Measurements from ENCODE around the gene CRABP2.
A peak's percentile ranks its signal among the peaks of the same experiment; 100 is the strongest.

The CRABP2 gene

DNA sequence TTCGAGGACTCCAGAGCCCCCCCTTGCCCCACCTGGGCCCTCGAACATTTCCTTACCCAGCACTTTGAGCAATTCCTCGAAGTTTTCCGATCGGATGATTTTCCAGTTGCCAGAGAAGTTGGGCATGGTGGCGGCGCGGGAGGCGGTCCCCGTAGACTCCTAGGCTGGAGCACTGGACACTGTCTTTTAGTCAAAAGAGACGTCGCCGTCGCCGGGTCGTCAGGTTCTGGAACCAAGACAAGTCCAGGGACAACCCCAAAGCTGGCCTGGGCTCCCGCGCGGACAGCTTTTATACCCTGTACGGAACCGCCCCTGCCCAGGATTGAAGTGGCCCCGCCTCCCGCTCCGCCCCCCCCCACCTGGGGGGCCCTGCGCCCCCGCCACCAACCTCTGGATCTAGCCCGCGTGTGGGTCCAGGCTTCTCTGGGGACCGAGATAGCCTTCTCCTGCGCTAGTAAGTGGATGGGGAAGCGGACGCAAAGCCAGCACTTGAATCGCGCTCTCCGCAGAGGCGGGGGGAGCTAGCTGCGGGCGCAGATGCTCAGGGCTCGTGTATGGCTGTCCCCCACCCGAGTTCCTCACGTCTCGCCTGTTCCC lies at the start of gene CRABP2:
Gene CRABP2 (minus strand): TSS at position 263 of the 597 bp plus-strand sequence. CDS start 137 bp downstream, at position 126.
- no peak for DNase-seq

DNA sequence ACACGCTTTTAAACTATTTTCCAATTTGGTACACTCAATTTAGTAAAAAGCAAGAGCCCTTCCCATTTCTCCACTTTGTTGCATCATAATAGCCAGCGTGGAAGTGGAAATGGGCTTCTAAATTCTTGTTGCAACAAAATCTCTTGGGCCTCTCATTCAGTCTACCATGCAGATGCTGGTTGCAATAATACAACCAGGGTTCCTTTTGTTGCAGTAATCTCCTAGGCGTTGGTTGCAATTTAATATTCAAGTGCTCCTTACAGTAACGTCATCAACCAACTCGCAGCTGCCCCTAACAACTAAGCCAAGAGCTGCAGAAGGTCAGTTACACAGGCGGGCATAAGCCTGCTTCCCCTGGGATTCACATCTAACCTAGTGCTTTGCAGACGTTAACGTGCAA lies 48.8 kb upstream of the CRABP2 start:
- DNase-seq, result no peak

DNA sequence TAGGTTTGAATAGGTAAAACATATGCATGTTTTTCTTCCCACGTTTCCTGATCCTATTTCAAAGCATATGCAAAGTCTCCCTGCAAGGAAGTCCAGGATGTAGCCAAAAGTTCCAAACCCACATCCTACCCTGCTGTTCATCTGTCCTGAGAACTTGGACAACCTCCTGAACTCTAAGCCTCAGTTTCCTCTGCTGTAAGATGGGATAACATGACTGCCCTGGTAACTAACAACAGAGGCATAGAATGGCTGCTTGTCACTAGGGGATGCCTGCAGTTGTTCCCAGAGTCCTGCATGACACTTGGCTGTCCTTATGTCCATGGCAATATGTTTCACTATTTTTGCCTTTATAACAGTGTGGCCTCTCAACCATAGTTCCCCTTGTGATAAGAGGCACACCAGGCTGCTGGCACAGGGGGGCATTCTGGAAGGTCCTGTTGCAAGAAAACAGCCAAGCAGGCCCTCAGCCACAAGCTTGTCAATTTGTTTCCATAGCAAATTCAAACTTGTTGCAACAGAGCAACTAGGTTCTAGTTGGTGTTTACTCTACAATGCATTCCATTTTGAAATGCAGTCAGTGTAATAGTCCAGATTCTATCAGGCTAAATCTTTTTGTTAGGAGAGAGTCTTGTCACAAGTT lies 47.6 kb upstream of the CRABP2 start:
- DNase-seq, result no peak

DNA sequence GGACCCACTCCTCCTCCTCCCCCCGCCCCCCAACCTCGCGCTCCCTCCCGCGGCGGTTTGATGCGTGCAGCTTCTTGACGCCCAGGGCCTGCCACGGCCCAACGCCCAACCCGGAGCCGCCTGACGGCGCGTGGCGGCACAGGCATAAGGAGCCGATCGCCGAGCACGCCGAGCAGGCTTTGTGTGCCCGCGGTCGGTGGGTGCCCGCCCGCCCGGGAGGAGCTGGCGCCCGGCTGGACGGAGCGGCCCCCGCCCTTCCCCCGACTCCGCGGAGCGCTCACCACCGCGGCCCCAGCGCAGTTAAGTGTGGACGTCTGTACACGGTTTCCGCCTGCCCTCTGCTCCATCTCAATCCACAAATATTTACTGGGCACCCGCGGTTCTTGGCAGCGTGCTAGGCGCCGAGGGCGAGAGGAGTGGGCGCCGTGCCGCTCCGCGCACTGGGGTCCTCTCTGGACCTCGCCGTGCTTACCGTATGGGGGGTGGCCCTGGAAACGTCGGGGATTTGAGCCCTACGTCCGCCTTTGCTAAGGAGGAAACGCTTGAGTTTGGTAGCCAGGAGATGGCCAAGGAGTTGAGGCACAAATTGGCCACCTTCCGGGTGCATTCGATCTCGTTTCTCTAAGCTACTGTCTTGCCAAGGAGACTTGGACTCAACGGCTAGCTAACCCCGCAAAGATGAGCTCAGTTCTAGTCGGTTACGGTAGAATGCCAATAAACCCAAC lies 46.5 kb upstream of the CRABP2 start:
- peak; percentile 98 for DNase-seq

DNA sequence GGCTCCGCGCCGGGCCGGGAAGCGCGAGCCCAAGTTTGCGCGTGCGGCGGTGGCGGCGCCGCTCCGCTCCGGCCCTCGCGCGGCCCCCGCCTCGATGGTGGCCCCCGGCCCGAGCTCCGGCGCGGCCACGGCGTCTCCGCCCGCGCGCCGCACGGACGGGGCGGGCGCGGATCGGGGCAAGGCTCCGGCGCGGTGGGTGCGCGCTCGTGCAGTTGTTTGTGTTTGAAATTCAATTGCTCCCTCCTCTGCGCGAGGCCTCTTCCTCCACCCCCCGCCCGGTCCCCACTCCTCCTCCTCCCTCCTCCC lies 46.0 kb upstream of the CRABP2 start, which contains the start of gene HDGF:
Gene HDGF (minus strand): TSS at position 225 of the 306 bp plus-strand sequence. CDS start 246 bp downstream, outside the sequence.
- DNase-seq, result no peak

DNA sequence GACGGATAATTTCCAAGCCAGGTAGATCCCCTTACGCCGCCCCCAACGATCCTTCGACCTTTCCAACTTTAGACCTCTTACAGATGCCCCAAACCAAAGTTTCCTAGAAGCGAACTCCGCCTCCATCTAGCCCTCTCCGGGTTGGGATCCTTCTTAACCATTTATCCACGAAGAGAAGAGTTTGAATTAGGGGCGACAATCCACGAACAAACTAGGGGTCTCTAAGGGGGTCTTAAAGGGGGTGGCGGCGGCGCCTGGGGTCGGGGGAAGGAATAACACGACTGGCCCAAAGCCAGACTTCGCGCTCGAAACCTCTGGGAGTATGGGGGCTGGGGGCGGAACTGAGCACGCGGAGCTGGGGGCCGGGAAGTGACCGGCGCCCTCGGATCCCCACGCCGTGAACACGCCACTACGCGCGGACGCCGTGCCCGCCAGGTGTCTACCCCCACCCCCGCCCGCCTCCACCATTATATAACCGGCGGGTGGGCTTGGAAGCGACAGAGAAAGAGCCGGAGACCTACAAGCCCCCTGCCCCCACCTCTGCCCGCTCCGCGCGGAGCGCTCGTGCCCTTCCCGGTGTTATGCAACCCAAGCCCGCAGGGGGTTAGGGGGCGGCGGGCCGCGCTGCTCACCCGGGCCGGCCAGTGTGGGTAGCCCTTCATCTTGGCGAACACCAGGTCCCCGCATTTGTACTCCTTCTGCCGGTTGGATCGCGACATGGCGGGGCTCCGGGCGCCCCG lies 45.5 kb upstream of the CRABP2 start:
- peak; percentile 83 for DNase-seq

DNA sequence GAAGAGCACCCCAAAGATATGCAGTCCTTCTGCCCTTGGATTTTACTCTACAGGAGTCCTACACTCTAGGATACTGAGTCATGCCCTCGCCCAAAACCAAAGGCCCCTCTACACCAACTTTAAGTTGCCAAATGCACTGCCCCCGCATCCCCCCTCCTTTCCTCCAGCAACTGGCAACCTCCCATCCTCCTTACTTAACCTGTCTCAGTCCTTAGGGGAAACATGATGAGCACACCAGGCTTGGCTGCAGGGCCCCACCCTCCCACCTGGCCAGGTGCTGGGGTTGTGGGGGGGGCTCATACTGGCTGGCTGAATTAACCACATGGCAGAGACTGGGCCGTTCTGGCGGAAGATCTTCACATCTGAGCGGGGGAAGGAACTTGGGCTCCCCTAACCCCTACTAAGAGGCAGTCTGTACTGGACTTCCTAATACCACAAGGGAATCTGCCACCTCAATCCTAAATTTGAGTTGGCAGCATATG lies 44.8 kb upstream of the CRABP2 start:
- peak; percentile 81 for DNase-seq

DNA sequence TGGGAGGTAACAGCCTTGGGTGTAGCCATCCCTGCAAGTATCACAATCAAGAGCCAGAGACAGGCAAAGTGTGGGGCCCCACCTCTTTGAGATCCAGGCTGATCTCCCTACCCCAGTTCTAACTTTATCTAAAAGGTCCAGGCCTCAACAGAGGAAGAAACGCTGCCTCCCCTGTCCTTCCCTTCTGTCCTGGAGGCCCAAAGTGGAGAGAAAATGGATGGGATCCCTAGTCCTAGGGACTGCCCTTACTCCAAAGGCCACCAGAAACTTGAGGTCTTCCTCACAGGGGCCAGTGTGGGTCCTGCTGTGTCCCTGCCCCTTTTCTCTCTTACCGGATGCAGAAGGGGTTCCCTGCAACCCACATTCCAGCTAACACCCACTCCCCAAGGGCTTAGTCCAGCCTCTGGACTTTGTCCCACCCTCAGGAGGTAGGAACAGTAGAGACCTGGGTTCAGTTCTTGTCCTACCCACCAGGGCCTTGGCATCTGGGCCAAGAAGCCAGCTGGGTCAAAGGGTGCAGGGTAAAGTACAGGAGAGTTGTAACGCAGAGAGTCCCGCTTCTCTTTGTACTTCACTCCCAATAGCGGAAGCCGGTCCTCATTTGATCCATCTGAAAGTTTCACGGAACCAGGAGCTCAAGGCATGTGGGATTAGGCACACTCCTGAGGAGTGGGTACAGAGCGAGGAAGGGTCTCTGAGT lies 44.2 kb upstream of the CRABP2 start:
- DNase-seq, result no peak

DNA sequence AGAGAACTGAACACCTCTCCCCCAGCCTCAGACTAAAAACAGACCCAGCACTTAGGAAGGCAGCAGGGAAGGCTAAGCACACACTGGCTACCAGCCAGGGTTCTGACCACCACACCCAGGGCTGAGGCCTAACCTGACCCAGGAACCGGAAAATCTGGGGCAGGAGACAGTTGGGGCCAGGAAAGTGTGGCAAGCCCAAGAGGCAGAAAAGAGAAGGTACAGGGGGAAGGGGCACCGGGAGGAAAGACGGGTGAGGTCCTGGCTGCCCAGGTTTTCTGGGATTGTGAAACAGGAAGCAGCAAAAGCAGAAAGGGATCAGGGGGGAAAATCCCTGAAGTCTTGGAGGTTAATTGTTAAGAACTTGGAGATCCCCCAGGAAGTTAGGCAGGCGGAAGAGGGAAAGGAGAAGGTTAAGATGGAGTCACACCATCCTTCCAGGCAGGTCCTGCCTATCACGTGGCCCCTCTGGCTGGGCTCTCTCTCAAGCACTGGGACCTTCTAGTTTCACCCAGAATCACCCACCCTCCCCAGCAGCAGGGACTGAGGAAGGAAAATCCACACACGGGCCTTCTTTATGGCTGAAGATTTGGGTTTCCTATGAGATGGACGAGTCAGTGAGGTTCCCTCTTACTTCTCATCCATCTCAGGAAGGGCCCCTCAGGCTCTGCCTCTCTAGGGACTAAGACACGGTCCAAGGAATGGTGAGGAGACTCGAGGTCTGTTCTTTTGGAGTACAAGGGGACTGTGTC lies 43.5 kb upstream of the CRABP2 start:
- DNase-seq, result no peak

DNA sequence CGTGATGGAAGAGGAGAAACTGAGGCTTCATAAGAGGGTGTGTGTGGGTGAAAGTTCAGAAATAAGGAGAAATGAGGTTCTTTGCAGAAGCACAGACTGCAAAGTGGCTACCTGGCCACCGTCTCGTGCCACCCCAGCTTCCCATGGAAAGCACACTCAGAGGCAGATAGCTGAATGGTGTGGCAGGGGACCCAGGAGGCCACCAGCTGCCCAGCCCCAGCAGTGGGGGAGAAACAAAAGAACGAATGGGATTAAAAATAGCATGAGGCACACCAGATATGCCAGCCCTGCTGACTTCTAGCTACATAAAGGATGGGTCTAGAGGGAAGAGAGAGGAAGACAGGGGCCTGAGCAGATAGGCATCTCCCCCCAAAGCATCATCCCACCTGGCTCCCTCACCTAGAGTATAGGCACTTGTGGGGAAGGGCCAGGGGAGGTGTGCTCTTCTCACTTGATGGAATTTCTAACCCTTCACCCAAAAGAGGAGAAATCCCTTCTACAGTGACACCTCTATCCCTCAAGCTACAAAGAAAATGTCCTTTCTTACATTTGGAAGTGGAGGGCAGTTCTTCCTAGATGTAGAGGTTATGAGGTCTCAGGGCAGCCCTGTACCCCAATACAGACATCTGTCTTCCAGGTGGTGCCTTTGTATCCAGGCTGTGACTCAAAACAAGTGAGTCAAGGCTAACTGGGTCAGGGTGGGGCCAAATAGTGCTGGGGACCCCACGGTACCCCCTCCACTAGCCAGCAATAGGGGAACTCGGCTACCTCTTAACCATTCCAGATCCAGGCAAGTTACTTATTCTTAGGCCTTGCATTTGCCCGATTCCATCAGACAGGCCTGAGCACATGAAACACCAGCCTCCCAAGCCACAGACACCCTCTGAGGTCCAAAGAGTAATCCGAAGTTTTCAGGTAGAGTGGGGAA lies 42.6 kb upstream of the CRABP2 start:
- no peak for DNase-seq

DNA sequence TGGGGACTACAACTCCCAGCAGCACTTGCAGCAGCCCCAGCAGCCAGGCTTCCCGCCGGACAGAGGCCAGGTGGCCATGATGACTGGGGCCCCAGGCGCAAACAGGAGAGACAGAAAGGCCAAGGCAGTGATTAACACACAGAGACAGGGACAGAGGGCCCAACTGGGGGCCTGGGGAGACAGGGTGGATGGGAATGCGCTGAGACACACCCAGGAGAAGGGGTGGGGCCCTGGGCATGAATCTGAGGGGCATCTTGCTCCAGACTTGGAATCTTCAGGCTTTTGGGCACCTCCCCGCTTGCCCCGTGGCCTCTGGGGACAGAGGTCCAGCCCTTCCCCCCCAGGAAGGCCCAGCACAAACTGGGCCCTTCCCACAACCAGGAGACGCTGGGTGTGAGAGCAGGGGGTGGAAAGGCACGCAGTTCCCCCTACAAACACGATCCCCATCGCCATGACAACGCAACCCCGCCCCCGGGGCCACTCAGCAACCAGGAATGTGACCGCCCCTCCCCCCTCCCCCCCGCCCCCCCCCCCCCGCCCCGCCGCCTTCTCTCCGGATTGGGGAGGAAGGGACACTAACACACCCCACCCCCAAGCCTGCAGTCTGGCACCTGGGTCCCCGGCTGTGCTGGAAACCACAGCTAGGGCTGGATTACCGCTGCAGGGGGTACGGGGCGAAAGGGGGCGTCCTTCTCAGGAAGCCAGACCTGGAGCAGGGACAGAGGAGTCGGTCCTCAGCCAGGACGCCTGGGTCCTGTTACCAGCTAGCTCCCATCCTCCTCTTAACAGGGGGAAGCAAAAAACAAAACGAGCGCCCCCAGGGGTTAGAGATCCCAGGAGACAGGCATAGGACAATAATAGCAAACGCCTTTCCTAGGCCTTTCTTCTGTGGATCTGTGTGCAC lies 41.6 kb upstream of the CRABP2 start:
- peak; percentile 78 for DNase-seq

DNA sequence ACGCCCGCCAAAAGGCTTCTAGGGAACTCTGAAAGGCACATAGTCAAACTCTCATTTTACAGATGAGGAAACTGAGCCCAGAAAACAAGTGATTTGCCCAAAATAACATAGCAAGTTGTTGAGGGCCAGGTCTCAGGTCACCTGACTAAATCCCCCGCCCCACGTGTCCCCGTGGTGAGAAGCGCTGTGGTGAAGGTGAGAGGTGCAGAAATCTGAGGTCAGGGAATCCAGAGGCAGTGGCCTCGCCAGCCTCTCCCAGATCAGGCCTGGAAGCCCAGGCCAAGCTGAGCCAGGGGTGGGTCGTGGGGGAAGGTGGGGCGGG lies 41.0 kb upstream of the CRABP2 start:
- DNase-seq, result no peak

DNA sequence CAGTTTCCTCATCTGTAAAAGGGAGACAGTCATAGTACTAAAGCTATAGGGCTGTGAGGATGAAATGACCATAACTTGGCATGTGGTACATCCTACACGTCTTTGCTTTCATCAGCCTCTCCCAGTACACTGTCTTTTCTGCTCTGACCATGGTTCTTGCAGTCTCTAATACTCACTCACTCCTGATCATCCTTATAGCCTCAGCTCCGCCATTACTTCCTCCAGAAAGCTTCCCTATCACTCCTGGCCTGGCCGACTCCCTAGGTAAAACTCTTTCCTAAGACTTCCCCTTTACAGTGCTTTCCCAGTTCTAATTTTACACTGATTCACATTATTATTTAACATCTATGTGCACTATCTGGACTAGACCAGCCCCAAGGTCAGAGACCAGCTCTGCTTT lies 40.5 kb upstream of the CRABP2 start:
- DNase-seq, result no peak

DNA sequence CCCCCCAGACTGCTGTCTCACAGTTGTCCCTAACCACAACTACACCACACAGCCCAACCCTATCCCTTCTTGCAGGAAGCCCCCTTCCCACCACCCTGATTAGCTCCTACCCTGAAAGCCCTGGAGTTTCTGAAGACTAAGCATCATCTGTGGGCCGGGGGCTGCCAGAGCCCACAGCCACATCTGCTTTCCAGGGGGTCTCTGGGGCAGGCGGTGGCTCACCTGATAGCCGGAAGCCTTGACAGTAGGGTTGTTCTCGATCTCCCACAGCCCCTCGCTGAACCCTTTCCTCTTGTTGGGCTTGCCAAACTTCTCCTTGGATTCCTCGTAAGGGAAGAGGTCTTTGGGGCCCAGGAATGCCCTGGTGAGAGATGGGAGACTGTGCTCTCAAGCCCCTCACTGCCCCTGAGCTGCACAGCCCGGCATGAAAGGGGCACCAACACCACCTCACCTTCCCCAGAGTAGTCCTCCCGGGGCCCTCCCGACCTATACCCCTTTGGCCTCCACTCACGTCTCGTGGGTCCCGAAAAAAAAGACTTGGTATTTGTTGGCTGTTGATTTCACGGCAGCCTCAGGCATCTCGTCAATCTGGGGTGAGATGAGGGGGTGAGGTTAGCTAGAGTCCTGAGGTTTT lies 39.5 kb upstream of the CRABP2 start:
- no peak for DNase-seq

DNA sequence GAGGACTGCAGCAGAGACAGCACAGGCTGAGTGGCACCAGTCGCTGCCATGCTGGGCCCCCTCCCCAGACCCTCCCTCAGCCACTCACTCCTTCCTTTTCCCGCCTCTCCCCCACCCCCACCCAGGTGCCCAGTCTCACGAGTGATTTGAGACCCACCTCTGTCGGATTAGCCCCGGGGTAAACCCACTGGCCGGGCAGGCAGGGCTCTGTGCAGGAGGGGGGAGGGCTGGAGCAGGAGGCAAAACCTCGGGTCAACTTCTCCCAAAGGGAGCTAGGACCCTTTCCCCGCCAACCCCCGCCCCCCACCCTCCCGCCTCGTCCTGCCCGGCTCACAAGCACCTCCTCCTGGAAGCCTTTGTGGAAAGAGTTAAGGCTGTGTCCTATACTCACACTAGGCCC lies 39.0 kb upstream of the CRABP2 start:
- no peak for DNase-seq

DNA sequence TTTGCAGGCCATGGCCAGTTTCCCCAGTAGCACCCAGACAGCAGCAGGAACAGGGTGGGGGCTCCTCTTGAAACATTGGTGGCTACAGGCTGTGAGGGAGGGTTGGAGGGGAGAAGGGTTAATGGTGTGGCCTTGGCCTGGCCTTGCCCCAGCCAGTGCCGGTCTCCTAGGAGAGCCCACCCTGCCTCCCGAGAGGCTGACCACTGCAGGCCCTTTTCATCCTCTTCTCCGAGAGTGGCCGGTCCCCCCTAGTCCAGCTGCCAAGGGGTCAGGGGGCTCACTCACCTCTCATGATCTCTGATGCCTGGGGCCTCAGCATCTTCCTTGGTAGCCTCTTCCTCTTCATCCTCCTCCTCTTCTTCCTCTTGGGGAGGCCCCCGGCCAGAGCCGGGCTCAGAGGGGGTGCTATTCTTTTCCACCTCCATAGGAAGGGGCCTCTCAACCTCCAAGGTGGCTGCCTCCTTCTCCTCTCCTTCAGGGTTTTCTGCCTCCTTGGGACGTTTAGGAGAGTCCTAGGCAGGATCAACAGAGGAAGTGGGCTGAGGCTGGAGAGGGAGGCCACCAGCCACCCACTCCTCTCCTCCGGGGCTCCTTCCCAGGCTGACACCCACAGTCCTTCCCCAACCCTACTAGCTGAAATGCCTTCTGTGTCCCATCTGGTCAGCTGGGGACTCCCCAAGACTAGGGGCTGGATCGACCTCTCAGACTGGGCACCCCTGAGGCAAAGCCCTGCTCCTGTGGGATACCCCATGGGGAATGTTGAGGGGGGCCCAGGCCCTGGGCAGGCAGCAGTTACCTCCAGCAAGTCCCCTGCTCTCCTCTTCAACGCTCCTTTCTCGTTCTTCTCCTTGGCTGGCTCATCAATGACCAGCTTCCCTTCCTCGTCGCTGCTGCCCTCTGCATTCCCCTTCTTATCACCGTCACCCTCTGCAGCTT lies 38.3 kb upstream of the CRABP2 start:
- no peak for DNase-seq

DNA sequence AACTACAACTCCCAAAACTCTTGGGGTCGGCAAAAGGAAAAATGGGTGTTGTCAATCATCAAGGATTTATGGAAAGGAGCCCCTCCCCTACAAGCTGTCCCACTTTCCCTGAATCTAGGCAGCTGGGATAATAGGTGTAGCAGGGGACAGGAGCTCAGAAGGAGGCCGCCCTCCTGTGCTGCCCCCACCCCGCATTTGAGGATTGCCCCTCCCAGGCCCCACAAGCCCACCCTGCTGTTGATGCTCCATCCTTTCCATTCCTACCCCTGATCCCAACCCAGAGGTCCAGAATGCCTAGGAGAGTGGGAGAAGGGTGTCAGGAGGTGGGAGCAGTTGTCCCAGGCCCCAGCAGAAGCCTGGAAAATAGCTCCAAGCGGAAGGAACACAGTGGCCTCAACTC lies 37.4 kb upstream of the CRABP2 start:
- DNase-seq, result no peak

DNA sequence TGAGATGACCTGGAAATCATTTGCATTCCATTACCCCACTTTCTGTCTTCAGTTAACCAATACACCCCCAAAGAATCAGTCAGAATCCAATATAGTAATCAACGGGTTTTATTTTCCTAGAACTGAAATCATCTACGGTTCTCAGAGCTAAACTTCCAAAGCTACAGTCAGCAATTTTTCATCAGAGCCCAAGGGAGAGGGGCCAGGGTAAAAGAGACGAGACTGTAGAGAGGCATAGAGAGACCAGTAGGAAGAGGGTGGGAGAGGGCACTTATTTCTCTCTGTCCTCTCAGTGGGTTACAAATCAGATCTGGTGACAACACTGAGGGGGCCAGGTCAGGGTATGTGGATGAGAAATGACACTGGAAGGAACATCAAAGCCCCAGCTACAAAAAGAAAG lies 36.6 kb upstream of the CRABP2 start:
- DNase-seq, result no peak

All from activated CD8-positive, alpha-beta memory T cell treated with anti-CD3 and anti-CD28 coated beads for 24 hours (primary cell).